Upper lobe of left lung (tissue), 6 donors: Measurements from ENCODE around the gene C1orf21. TPM values are rescaled to one million over a fixed set of nuclear protein-coding genes. Genes with fewer than 3 reads are reported as not detected.
A peak's percentile ranks its signal among the peaks of the same experiment; 100 is the strongest.

ENCODE experiments used
- ATAC-seq, 2 donors: fragments of 200-7000 bp; cut with Tn5 transposase; one replicate each; pipeline ENCODE4 v1.9.1; 2022; ENCODE audit warnings: mild to moderate bottlenecking in 2 of 2, moderate library complexity in 2 of 2; ENCODE audit not compliant: low FRiP score in 2 of 2
- DNase-seq, 2 donors: peaks; one replicate each; pipeline ENCODE4 v3.0.0-alpha.2; 2019 to 2020
- H3K27ac ChIP-seq, 4 donors: fragments of 200-600 bp; sonication (generic); one replicate each; pipeline ENCODE4 v1.5.1; 2016 to 2019
- H3K27me3 ChIP-seq, 4 donors: fragments of 200-600 bp; sonication (generic); one replicate each; pipeline ENCODE4 v1.5.1; 2017 to 2019
- H3K36me3 ChIP-seq, 4 donors: fragments of 200-600 bp; sonication (generic); one replicate each; pipeline ENCODE4 v1.5.1; 2016 to 2019
- H3K4me1 ChIP-seq, 4 donors: fragments of 200-600 bp; sonication (generic); one replicate each; pipeline ENCODE4 v1.5.1; 2018 to 2019
- H3K4me3 ChIP-seq, 4 donors: fragments of 200-600 bp; sonication (generic); one replicate each; pipeline ENCODE4 v1.5.1; 2017 to 2019; ENCODE audit warnings: mild to moderate bottlenecking in 2 of 4, moderate library complexity in 1 of 4
- H3K9me3 ChIP-seq, 4 donors: fragments of 200-600 bp; sonication (generic); one replicate each; pipeline ENCODE4 v1.5.1; 2018 to 2019
- EP300 ChIP-seq, 4 donors: sonication (generic); formaldehyde crosslinking; IDR thresholded peaks; one replicate each; pipeline ENCODE4 v1.5.1; 2017; ENCODE audit warnings: antibody characterized with exemption in 4 of 4, control low read depth in 2 of 4
- POLR2A ChIP-seq, 4 donors: fragments of 450-650 bp; IDR thresholded peaks; one replicate each; pipeline ENCODE4 v1.5.1; 2016 to 2017; ENCODE audit warnings: antibody characterized with exemption in 4 of 4, mild to moderate bottlenecking in 2 of 4
- POLR2AphosphoS5 ChIP-seq, 2 donors: sonication (generic); formaldehyde crosslinking; IDR thresholded peaks; one replicate each; pipeline ENCODE4 v1.5.1; 2017; ENCODE audit warnings: antibody characterized with exemption in 2 of 2
- WGBS, 2 donors: methylation state at CpG; one replicate each; pipeline ENCODE4 v1.1.5; 2017 to 2018; 5-methylcytosine and 5-hydroxymethylcytosine counted together
- total RNA-seq, 6 donors: library from RNA; depleted of rRNA in 4 of 6; stranded (reverse); fragments of >200 nt in 4 of 6; gene quantifications; one replicate each; pipeline versions ENCODE4 v1.1.0 to v1.2.1, GENCODE V29; 2016 to 2021
- TF ChIP-seq, protein P1 (sequence below), 6 experiments: fragments of 450-650 bp in 4 of 6; fragments of 200-600 bp in 2 of 6; sonication (generic) in 2 of 6; IDR thresholded peaks; one replicate each; pipeline ENCODE4 v1.5.1; 2016 to 2019; ENCODE audit warnings: antibody characterized with exemption in 6 of 6
- donor health status: DM: no; HTN: no; CAD: no; lungs with moderate emphysema.
- donor health status: DM: no; HTN: yes; CAD: no; lungs with severe emphysema.

C1orf21 gene
- total RNA-seq, 6 donors from 2014 or later: 21.4 to 110 (median 49.2) TPM

GRCh38 chr1:184661801-184662200 is 275.0 kb downstream of the C1orf21 start:
- no peak for ATAC-seq
- no peak overlapping the region for H3K4me3 ChIP-seq
- TF ChIP-seq, protein P1, sequence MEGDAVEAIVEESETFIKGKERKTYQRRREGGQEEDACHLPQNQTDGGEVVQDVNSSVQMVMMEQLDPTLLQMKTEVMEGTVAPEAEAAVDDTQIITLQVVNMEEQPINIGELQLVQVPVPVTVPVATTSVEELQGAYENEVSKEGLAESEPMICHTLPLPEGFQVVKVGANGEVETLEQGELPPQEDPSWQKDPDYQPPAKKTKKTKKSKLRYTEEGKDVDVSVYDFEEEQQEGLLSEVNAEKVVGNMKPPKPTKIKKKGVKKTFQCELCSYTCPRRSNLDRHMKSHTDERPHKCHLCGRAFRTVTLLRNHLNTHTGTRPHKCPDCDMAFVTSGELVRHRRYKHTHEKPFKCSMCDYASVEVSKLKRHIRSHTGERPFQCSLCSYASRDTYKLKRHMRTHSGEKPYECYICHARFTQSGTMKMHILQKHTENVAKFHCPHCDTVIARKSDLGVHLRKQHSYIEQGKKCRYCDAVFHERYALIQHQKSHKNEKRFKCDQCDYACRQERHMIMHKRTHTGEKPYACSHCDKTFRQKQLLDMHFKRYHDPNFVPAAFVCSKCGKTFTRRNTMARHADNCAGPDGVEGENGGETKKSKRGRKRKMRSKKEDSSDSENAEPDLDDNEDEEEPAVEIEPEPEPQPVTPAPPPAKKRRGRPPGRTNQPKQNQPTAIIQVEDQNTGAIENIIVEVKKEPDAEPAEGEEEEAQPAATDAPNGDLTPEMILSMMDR (IDR thresholded peaks at IDR 0.05): no peak
- TF ChIP-seq EP300 (IDR thresholded peaks at IDR 0.05) (no peak), POLR2AphosphoS5 (IDR thresholded peaks at IDR 0.05) (no peak), POLR2A (IDR thresholded peaks at IDR 0.05) (no peak)
- 44 to 57% methylated on average over 1 of the region's 1 CpG for WGBS, 2 donors
- no peaks in the 10 kb centered on the region for H3K36me3 ChIP-seq
- H3K27me3 ChIP-seq: no peaks in the 10 kb centered on the region
- peaks cover 7 to 14% (median 8%) of the 10 kb centered on the region in 4 donors for H3K4me1 ChIP-seq
- no peaks in the 10 kb centered on the region for H3K9me3 ChIP-seq
- no peak for DNase-seq
- H3K27ac ChIP-seq: no peak overlapping the region

GRCh38 chr1:184664042-184664660 is 277.3 kb downstream of the C1orf21 start:
- no peaks in the 10 kb centered on the region for H3K9me3 ChIP-seq
- peak overlapping the region in 3 of 4 donors; percentile 17 to 27 (median 23) for H3K4me3 ChIP-seq
- no peak overlapping the region for H3K27ac ChIP-seq
- TF ChIP-seq EP300 (IDR thresholded peaks at IDR 0.05): no peak
- TF ChIP-seq, protein P1 (IDR thresholded peaks at IDR 0.05): peak; percentile 81 to 91 (median 90)
- H3K36me3 ChIP-seq: no peaks in the 10 kb centered on the region
- ATAC-seq: peak; percentile 82 to 94
- no peaks in the 10 kb centered on the region for H3K27me3 ChIP-seq
- WGBS, 2 donors: 31 to 60% methylated on average over 11 to 27 of the region's 40 CpGs
- H3K4me1 ChIP-seq: peaks cover 7 to 14% (median 8%) of the 10 kb centered on the region in 4 donors
- DNase-seq: peak; percentile 69 to 94

GRCh38 chr1:184664661-184665060 is 277.8 kb downstream of the C1orf21 start:
- no peak overlapping the region for H3K27ac ChIP-seq

GRCh38 chr1:184665360-184665759 is 278.5 kb downstream of the C1orf21 start:
- Histone ChIP-seq H3K4me1 (peaks cover 7 to 14% (median 8%) of the 10 kb centered on the region in 4 donors), H3K36me3 (no peaks in the 10 kb centered on the region), H3K27ac (no peak overlapping the region), H3K9me3 (no peaks in the 10 kb centered on the region), H3K4me3 (no peak overlapping the region), H3K27me3 (no peaks in the 10 kb centered on the region)
- no peak for ATAC-seq
- WGBS, 2 donors: 76 to 78% methylated on average over 6 of the region's 6 CpGs
- TF ChIP-seq EP300 (IDR thresholded peaks at IDR 0.05) (no peak), POLR2AphosphoS5 (IDR thresholded peaks at IDR 0.05) (no peak), POLR2A (IDR thresholded peaks at IDR 0.05) (no peak)
- TF ChIP-seq, protein P1 (IDR thresholded peaks at IDR 0.05): no peak
- no peak for DNase-seq

More at GRCh38 chr1:184664661-184665060, 277.8 kb downstream of the C1orf21 start:
- 82 to 83% methylated on average over 8 to 15 of the region's 15 CpGs for WGBS, 2 donors
- TF ChIP-seq EP300 (IDR thresholded peaks at IDR 0.05): no peak
- TF ChIP-seq POLR2AphosphoS5 (IDR thresholded peaks at IDR 0.05): no peak
- no peak for TF ChIP-seq POLR2A (IDR thresholded peaks at IDR 0.05)
- TF ChIP-seq, protein P1 (IDR thresholded peaks at IDR 0.05): no peak
- ATAC-seq: no peak
- H3K9me3 ChIP-seq: no peaks in the 10 kb centered on the region
- no peak for DNase-seq
- no peaks in the 10 kb centered on the region for H3K36me3 ChIP-seq
- H3K4me3 ChIP-seq: peak overlapping the region in 1 of 4 donors; percentile 23
- no peaks in the 10 kb centered on the region for H3K27me3 ChIP-seq
- H3K4me1 ChIP-seq: peaks cover 7 to 14% (median 8%) of the 10 kb centered on the region in 4 donors

GRCh38 chr1:184669391-184669790 is 282.6 kb downstream of the C1orf21 start:
- DNase-seq (no peak), ATAC-seq (no peak)

More at GRCh38 chr1:184669391-184669790, 282.6 kb downstream of the C1orf21 start:
- Histone ChIP-seq H3K4me1 (peaks cover 0 to 3% (median 0%) of the 10 kb centered on the region in 4 donors), H3K27ac (no peak overlapping the region), H3K36me3 (no peaks in the 10 kb centered on the region), H3K27me3 (no peaks in the 10 kb centered on the region), H3K4me3 (no peak overlapping the region), H3K9me3 (no peaks in the 10 kb centered on the region)
- 59 to 75% methylated on average over 1 of the region's 1 CpG for WGBS, 2 donors
- TF ChIP-seq POLR2AphosphoS5 (IDR thresholded peaks at IDR 0.05): no peak
